Activated naive CD4-positive, alpha-beta T cell treated with anti-CD3 and anti-CD28 coated beads, Interleukin-2, amount 50 U/mL, for 16 hours (primary cell): Measurements from ENCODE around the gene PARN.

ENCODE experiments used
- DNase-seq: peaks from one replicate; pipeline ENCODE4 v3.0.0-alpha.2; 2020

PARN gene

GRCh38 chr16:14392960-14393359 is 237.1 kb downstream of the PARN start:
- DNase-seq, result no peak

DNA sequence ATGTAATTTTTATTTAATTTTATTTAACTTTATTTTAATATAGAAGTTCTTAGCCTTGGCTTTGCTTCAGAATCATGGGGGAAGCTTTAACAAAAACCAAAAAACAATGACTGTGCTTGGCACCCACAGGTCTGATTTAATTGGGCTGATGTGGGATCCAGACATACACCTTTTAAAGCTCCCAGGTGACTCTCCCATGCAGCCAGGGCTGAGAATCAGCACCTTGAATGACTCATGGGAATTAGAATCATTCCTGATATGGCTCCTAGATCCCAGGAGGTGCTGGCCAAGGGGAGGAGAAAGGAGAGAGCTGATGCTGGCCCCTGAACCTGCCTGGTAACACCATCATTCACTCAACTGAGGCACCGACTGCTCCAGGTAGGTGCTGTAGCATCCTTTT is 240.7 kb downstream of the PARN start:
- no peak for DNase-seq

DNA sequence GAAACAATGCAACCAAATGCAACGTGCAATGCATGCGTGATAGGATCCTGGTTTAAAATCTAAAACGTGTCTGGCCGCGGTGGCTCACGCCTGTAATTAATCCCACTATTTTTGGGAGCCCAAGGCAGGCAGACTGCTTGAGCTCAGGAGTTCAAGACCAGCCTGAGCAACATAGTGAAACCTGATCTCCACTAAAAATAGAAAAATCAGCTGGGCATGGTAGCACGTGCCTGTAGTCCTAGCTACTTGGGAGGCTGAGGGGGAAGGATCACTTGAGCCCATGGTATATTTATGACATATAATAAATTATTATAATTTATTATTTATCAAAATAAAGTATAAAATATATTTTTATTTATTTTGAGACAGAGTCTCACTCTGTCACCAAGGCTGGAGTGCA is 241.8 kb downstream of the PARN start:
- DNase-seq, result no peak

DNA sequence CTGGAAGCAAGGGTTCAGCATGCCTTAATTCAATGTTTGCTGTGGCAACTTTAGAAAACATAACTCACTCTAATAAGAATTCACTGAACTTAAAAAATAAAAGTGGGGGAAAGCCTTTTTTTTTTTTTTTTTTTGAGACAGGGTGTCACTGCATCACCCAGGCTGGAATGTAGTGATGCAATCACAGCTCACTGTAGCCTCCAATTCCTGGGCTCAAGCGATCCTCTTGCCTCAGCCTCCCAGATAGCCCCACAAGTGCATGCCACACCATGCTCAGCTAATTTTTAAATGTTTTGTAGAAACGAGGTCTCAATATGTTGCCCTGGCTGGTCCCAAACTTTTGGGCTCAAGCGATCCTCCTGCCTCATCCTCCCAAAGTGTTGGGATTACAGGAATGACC is 243.9 kb downstream of the PARN start:
- DNase-seq, result no peak
